MM.1S (cell line): ENCODE measurements around the gene GRIK4.

Source experiments
- DNase-seq: peaks from one replicate; pipeline ENCODE4 v3.0.0-alpha.2; 2015
- H2AFZ ChIP-seq: fragments of 300-600 bp; sonication (generic); 2 replicates; pipeline ENCODE4 v1.6.0; 2016; ENCODE audit warnings: antibody characterized with exemption, low read length
- H3F3A ChIP-seq: fragments of 300-600 bp; sonication (generic); 2 replicates; pipeline ENCODE4 v1.6.1; 2016; ENCODE audit warnings: mild to moderate bottlenecking, antibody characterized with exemption, low read length, moderate library complexity, mixed read lengths; ENCODE audit not compliant: insufficient read depth
- H3K27ac ChIP-seq: fragments of 300-600 bp; sonication (generic); 2 replicates; pipeline ENCODE4 v1.5.1; 2016; ENCODE audit warnings: mild to moderate bottlenecking, low read length
- H3K27me3 ChIP-seq: fragments of 300-600 bp; sonication (generic); replicated peaks from 2 replicates; pipeline ENCODE4 v1.6.0; 2016; ENCODE audit warnings: low read length; ENCODE audit not compliant: insufficient read depth
- H3K36me3 ChIP-seq: fragments of 300-600 bp; sonication (generic); replicated peaks from 2 replicates; pipeline ENCODE4 v1.6.1; 2016; ENCODE audit warnings: mild to moderate bottlenecking, low read length, mixed read lengths; ENCODE audit not compliant: insufficient read depth
- H3K4me1 ChIP-seq: fragments of 300-600 bp; sonication (generic); 2 replicates; pipeline ENCODE4 v1.6.1; 2016; ENCODE audit warnings: low read length, mixed read lengths
- H3K4me2 ChIP-seq: fragments of 300-600 bp; sonication (generic); 2 replicates; pipeline ENCODE4 v1.6.0; 2016; ENCODE audit warnings: low read depth, low read length
- H3K4me3 ChIP-seq: fragments of 300-600 bp; sonication (generic); 2 replicates; pipeline ENCODE4 v1.5.1; 2016; ENCODE audit warnings: low read length, mixed read lengths
- H3K79me2 ChIP-seq: fragments of 300-600 bp; sonication (generic); 2 replicates; pipeline ENCODE4 v1.6.1; 2016; ENCODE audit warnings: mixed run types, low read length, mixed read lengths
- H3K9ac ChIP-seq: fragments of 300-600 bp; sonication (generic); 2 replicates; pipeline ENCODE4 v1.6.1; 2016; ENCODE audit warnings: low read length, mixed read lengths
- H3K9me2 ChIP-seq: fragments of 300-600 bp; sonication (generic); replicated peaks from 2 replicates; pipeline ENCODE4 v1.6.1; 2016; ENCODE audit warnings: mild to moderate bottlenecking, low read length, mixed read lengths; ENCODE audit not compliant: insufficient read depth
- H3K9me3 ChIP-seq: fragments of 300-600 bp; sonication (generic); replicated peaks from 2 replicates; pipeline ENCODE4 v1.6.1; 2016; ENCODE audit warnings: mild to moderate bottlenecking, low read length, mixed read lengths; ENCODE audit not compliant: insufficient read depth
- H4K20me1 ChIP-seq: fragments of 300-600 bp; sonication (generic); 2 replicates; pipeline ENCODE4 v1.6.1; 2016; ENCODE audit warnings: mild to moderate bottlenecking, low read length, moderate library complexity, mixed read lengths; ENCODE audit not compliant: insufficient read depth
- EZH2 ChIP-seq: fragments of 300-600 bp; sonication (generic); optimal IDR thresholded peaks from 2 replicates; pipeline ENCODE3; 2017; ENCODE audit warnings: low read depth, mild to moderate bottlenecking, antibody characterized with exemption, low read length, mixed read lengths
- EZH2phosphoT487 ChIP-seq: fragments of 300-600 bp; sonication (generic); IDR thresholded peaks from 2 replicates; pipeline ENCODE4 v1.6.1; 2018; ENCODE audit warnings: antibody characterized with exemption, low read length
- TF ChIP-seq, protein P1 (sequence below): fragments of 300-600 bp; sonication (generic); IDR thresholded peaks from 2 replicates; pipeline ENCODE4 v1.5.1; 2016; ENCODE audit warnings: antibody characterized with exemption, low read length, mixed read lengths

The GRIK4 gene

DNA sequence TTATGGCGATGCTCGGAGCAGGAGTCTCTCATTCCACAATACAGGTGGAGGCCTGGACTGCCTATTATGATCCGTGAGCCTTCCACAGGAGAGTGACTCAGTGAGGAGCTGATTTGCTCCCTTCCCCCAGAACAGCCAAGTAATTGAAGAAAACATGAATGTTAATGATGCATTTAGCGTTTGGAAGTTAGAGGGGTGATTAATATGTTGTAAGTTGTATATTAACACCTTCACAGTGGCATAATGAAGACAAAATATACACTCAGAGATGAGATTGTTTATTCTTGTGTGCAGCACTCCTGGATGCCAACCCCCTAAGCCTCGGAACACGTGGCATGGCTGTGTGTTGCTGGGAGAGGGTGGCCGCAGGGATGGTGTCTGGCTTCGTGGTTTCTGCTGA, 98.6 kb downstream of the GRIK4 start:
- Histone ChIP-seq H3K27me3 (no peaks in the 10 kb centered on the region), H3K9ac (no peak overlapping the region), H2AFZ (no peak overlapping the region), H3K9me3 (no peaks in the 10 kb centered on the region), H3K79me2 (no peaks in the 10 kb centered on the region), H3F3A (no peaks in the 10 kb centered on the region; the same call in 1 of the 2 replicates), H3K4me2 (no peak overlapping the region), H4K20me1 (no peaks in the 10 kb centered on the region), H3K4me1 (peaks cover 14% of the 10 kb centered on the region), H3K9me2 (no peaks in the 10 kb centered on the region), H3K4me3 (no peak overlapping the region), H3K36me3 (no peaks in the 10 kb centered on the region), H3K27ac (no peak overlapping the region)
- no peak for DNase-seq
- TF ChIP-seq, protein P1, sequence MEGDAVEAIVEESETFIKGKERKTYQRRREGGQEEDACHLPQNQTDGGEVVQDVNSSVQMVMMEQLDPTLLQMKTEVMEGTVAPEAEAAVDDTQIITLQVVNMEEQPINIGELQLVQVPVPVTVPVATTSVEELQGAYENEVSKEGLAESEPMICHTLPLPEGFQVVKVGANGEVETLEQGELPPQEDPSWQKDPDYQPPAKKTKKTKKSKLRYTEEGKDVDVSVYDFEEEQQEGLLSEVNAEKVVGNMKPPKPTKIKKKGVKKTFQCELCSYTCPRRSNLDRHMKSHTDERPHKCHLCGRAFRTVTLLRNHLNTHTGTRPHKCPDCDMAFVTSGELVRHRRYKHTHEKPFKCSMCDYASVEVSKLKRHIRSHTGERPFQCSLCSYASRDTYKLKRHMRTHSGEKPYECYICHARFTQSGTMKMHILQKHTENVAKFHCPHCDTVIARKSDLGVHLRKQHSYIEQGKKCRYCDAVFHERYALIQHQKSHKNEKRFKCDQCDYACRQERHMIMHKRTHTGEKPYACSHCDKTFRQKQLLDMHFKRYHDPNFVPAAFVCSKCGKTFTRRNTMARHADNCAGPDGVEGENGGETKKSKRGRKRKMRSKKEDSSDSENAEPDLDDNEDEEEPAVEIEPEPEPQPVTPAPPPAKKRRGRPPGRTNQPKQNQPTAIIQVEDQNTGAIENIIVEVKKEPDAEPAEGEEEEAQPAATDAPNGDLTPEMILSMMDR, result no peak
- TF ChIP-seq EZH2phosphoT487 (no peak), EZH2 (no peak)

DNA sequence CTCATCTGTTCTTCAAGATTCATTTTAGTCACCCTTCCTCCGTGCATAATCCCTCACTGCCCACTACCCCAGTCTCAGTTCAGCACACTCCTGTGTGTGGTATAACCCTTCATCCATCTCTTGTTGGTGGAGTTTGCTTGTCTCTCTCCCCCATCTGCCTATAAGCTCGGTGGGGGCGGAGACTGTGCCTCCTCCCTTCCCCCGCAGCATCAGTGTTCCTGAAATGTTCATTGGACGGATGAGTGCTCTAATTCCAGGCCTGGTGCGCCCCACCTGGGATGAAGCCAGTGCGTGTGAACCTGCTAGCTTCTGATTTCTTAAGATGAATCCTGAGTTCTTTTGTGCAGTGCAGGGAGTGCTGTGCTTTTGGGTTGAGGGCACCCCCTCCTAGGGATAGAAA, 100.0 kb downstream of the GRIK4 start:
- no peaks in the 10 kb centered on the region; the same call in 1 of the 2 replicates for H3F3A ChIP-seq
- H3K27ac ChIP-seq, result no peak overlapping the region
- no peak overlapping the region for H2AFZ ChIP-seq
- no peaks in the 10 kb centered on the region for H3K79me2 ChIP-seq
- H3K36me3 ChIP-seq, result no peaks in the 10 kb centered on the region
- H4K20me1 ChIP-seq, result no peaks in the 10 kb centered on the region
- H3K9me2 ChIP-seq, result no peaks in the 10 kb centered on the region
- H3K9ac ChIP-seq, result no peak overlapping the region
- no peak overlapping the region for H3K4me2 ChIP-seq
- H3K4me1 ChIP-seq, result peaks cover 14% of the 10 kb centered on the region
- no peaks in the 10 kb centered on the region for H3K9me3 ChIP-seq
- no peaks in the 10 kb centered on the region for H3K27me3 ChIP-seq
- no peak for TF ChIP-seq EZH2phosphoT487
- TF ChIP-seq EZH2, result no peak
- H3K4me3 ChIP-seq, result no peak overlapping the region
- no peak for DNase-seq

DNA sequence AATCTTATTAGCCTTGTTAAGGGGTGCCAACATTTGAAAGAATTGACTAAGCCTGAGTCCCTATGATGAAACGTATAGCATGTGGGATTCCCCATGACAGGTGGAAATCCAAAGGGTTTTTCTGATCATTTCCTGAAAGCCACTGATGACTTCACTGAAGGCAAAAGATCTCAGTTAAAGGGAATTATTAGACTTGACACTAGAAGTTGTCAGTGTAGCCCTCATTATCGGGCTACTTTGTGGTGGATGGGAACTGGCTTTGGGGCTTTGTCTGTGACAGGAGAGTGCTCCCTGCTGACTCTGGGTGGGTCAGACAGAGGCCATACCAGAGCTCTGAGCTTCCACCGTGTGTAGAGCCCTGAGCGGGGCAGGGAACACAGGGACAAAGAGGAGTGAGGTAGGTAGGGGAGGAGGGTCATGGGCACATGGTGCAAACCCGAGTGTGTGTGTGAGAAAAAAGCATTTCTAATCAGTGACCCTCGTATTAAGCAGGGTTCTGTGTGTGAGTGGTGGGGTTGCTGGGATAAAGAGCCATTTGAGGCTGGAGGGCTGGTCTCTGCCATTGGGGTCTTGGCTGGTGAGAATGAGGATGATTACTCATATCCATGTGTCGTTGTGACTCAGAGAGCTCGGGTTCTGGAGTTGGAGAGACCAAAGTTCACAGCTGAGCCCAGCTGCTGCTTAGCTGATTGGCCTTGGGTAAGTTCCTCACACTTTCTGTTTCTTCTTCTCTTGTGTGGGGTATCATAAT, 101.1 kb downstream of the GRIK4 start:
- H3K4me3 ChIP-seq, result peak overlapping the region; percentile 17; the same call in 1 of the 2 replicates
- H3K36me3 ChIP-seq, result no peaks in the 10 kb centered on the region
- no peaks in the 10 kb centered on the region for H4K20me1 ChIP-seq
- H3F3A ChIP-seq, result no peaks in the 10 kb centered on the region; the same call in 1 of the 2 replicates
- H3K79me2 ChIP-seq, result no peaks in the 10 kb centered on the region
- peak; percentile 52 for DNase-seq
- H3K27me3 ChIP-seq, result no peaks in the 10 kb centered on the region
- H3K4me1 ChIP-seq, result peaks cover 14% of the 10 kb centered on the region
- H2AFZ ChIP-seq, result peak overlapping the region; percentile 76
- no peaks in the 10 kb centered on the region for H3K9me2 ChIP-seq
- TF ChIP-seq EZH2 (no peak), EZH2phosphoT487 (no peak)
- TF ChIP-seq, protein P1, result no peak
- H3K27ac ChIP-seq, result peak overlapping the region; percentile 22; the same call in 1 of the 2 replicates
- no peak overlapping the region for H3K9ac ChIP-seq
- H3K9me3 ChIP-seq, result no peaks in the 10 kb centered on the region
- peak overlapping the region; percentile 55; the same call in 1 of the 2 replicates for H3K4me2 ChIP-seq
